Spleen (tissue), 11 donors: ENCODE results near the gene SERPINA1. TPM values are rescaled to one million over a fixed set of nuclear protein-coding genes. Genes with fewer than 3 reads are reported as not detected.

ENCODE experiments used
- DNase-seq: peaks from one replicate; pipeline ENCODE4 v3.0.0-alpha.2; 2020
- H3K27ac ChIP-seq, 8 donors: fragments of 200-600 bp; sonication (generic) in 7 of 8; 1 replicate in 4 of 8; 2 replicates in 4 of 8; pipeline versions ENCODE4 v1.5.0 to v1.8.0; 2016 to 2021; ENCODE audit warnings: inconsistent platforms in 4 of 8, mild to moderate bottlenecking in 4 of 8, moderate library complexity in 1 of 8
- H3K27me3 ChIP-seq, 7 donors: fragments of 200-600 bp; sonication (generic) in 6 of 7; replicated peaks in 1 of 7; 1 replicate in 4 of 7; 2 replicates in 3 of 7; pipeline versions ENCODE4 v1.5.0 to v1.8.0; 2016 to 2021; ENCODE audit warnings: inconsistent platforms in 3 of 7, mild to moderate bottlenecking in 1 of 7
- H3K36me3 ChIP-seq, 6 donors: fragments of 200-600 bp; sonication (generic) in 5 of 6; 1 replicate in 4 of 6; 2 replicates in 2 of 6; pipeline versions ENCODE4 v1.5.0 to v1.8.0; 2016 to 2021; ENCODE audit warnings: inconsistent platforms in 2 of 6
- H3K4me1 ChIP-seq, 6 donors: fragments of 200-600 bp; sonication (generic) in 5 of 6; 1 replicate in 3 of 6; 2 replicates in 3 of 6; pipeline versions ENCODE4 v1.5.0 to v1.8.0; 2016 to 2021; ENCODE audit warnings: inconsistent platforms in 3 of 6
- H3K4me3 ChIP-seq, 8 donors: fragments of 200-600 bp; sonication (generic) in 7 of 8; 1 replicate in 4 of 8; 2 replicates in 4 of 8; pipeline versions ENCODE4 v1.5.0 to v1.8.0; 2016 to 2021; ENCODE audit warnings: inconsistent platforms in 4 of 8, mild to moderate bottlenecking in 4 of 8, moderate library complexity in 2 of 8
- H3K9me3 ChIP-seq, 8 donors: fragments of 200-600 bp; sonication (generic) in 7 of 8; 1 replicate in 4 of 8; 2 replicates in 4 of 8; pipeline versions ENCODE4 v1.5.0 to v1.8.0; 2016 to 2021; ENCODE audit warnings: inconsistent platforms in 4 of 8
- POLR2A ChIP-seq, 3 donors: fragments of 450-650 bp; IDR thresholded peaks; one replicate each; pipeline ENCODE4 v1.5.1; 2017; ENCODE audit warnings: antibody characterized with exemption in 3 of 3, mild to moderate bottlenecking in 1 of 3
- POLR2AphosphoS5 ChIP-seq, 3 donors: sonication (generic); formaldehyde crosslinking; IDR thresholded peaks; one replicate each; pipeline ENCODE4 v1.5.1; 2017; ENCODE audit warnings: antibody characterized with exemption in 3 of 3
- WGBS, 5 donors: extraction: QIAGEN DNeasy Blood & Tissue Kit in 3 of 5; methylation state at CpG; one replicate each; pipeline versions ENCODE4 v1.1.5 to v1.1.7; 2013 to 2018; 5-methylcytosine and 5-hydroxymethylcytosine counted together
- intact Hi-C: fragments of 100-400 bp; cut with DNase I; formaldehyde crosslinking; loops from one replicate; pipeline ENCODE4 v1.15.0; 2023; ENCODE audit warnings: low total_unique reads
- polyA plus RNA-seq, 3 donors: library from polyadenylated mRNA; stranded (reverse); fragments of 200-250 nt; gene quantifications; one replicate each; pipeline ENCODE4 v1.2.1, GENCODE V29; 2013
- total RNA-seq, 7 donors: library from RNA; depleted of rRNA in 3 of 7; stranded (reverse); fragments of >200 nt in 3 of 7; fragmentation: NEBNext Ultra II Directional in 4 of 7; extraction: Animal tissue kit (Norgen Biotek cat#: 25700) in 4 of 7; gene quantifications; one replicate each; pipeline versions ENCODE4 v1.1.0 to v1.2.1, GENCODE V29; 2016 to 2021
- TF ChIP-seq, protein P1 (sequence below), 11 experiments: fragments of 200-600 bp in 7 of 11; fragments of 450-650 bp in 4 of 11; sonication (generic) in 4 of 11; IDR thresholded peaks in 8 of 11; conservative IDR thresholded peaks in 3 of 11; 1 replicate in 7 of 11; 2 replicates in 4 of 11; pipeline versions ENCODE4 v1.4.0 to v1.8.0; 2016 to 2021; ENCODE audit warnings: antibody characterized with exemption in 11 of 11, inconsistent platforms in 4 of 11, mild to moderate bottlenecking in 1 of 11
- donor health status: healthy with polysubstance abuse.
- donor health status: DM: no; HTN: no; CAD: no; lungs with moderate emphysema.
- donor health status: DM: no; HTN: no; CAD: no.
- donor health status: Bipolar disorder and iron deficiency.
- donor health status: healthy.
- donor health status: DM: no; HTN: no; CAD: no.
- donor health status: DM: yes; HTN: yes; CAD: no.

SERPINA1 gene
- total and polyA plus RNA-seq, 10 donors = 28.4 to 701 (median 203) TPM

DNA sequence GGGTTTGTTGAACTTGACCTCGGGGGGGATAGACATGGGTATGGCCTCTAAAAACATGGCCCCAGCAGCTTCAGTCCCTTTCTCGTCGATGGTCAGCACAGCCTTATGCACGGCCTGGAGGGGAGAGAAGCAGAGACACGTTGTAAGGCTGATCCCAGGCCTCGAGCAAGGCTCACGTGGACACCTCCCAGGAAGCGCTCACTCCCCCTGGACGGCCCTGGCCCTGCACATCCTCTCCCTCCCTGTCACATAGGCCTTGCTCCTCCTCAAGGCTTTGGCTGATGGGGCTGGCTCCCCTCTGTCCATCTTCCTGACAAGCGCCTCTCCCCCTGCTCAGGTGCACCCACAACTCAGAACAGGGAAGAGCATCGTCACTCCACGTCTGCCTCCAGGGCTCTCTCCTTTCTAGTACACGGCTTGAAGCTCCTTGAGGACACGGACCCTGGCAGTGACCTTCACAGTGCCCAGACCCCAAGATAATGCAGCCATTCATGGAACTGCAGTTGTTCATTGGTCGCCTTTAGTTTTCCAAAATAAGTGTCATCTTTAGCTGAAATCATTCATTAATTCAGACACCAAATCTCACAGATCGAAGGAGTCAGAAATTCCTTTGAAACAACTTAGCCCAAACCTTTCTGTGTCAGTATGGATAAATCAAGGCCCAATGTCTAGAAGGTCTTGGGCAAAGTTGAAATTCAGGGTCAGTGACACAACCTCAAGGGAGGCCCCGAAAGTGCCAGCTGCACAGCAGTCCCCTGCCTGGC, 9.7 kb downstream of the SERPINA1 start:
- Histone ChIP-seq H3K27me3 (no peaks in the 10 kb centered on the region), H3K4me3 (no peak overlapping the region), H3K9me3 (no peaks in the 10 kb centered on the region), H3K36me3 (peaks cover 0 to 67% (median 3%) of the 10 kb centered on the region in 6 donors), H3K27ac (no peak overlapping the region), H3K4me1 (peaks cover 0 to 11% (median 0%) of the 10 kb centered on the region in 6 donors)
- WGBS, 5 donors = 69 to 81% (median 79%) methylated on average over 17 of the region's 17 CpGs
- TF ChIP-seq, protein P1, sequence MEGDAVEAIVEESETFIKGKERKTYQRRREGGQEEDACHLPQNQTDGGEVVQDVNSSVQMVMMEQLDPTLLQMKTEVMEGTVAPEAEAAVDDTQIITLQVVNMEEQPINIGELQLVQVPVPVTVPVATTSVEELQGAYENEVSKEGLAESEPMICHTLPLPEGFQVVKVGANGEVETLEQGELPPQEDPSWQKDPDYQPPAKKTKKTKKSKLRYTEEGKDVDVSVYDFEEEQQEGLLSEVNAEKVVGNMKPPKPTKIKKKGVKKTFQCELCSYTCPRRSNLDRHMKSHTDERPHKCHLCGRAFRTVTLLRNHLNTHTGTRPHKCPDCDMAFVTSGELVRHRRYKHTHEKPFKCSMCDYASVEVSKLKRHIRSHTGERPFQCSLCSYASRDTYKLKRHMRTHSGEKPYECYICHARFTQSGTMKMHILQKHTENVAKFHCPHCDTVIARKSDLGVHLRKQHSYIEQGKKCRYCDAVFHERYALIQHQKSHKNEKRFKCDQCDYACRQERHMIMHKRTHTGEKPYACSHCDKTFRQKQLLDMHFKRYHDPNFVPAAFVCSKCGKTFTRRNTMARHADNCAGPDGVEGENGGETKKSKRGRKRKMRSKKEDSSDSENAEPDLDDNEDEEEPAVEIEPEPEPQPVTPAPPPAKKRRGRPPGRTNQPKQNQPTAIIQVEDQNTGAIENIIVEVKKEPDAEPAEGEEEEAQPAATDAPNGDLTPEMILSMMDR (IDR thresholded peaks at IDR 0.05 in 8 of 11, conservative IDR thresholded peaks at IDR 0.05 in 3 of 11) = no peak
- peak in 1 of 3 donors; percentile 47 for TF ChIP-seq POLR2AphosphoS5 (IDR thresholded peaks at IDR 0.05)
- intact Hi-C loops = no loop called here
- no peak for DNase-seq

DNA sequence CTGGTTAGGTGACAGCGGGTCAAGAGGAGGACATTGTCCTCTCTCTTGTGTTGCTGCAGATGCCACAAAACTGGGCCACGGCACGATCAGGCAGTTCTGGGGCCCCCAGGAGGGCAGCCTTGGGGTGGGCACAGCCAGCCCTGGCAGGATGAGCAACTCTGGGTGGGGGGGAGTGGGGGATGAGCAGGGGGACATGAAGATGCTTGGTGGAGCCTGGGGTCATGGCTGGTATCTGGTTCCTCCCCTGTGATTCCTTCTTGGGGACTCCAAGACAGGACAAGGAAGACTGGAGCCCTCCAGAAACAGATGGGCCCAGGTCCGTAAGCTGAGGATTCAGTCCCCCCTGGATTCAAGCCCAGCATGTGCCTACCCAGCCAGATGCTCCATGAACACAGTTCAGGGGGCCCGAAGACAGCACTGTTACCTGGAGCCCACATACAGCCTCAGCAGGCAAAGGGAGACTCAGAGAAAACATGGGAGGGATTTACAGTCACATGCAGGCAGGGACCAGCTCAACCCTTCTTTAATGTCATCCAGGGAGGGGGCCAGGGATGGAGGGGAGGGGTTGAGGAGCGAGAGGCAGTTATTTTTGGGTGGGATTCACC, 10.4 kb downstream of the SERPINA1 start:
- DNase-seq = no peak
- TF ChIP-seq, protein P1 (IDR thresholded peaks at IDR 0.05 in 8 of 11, conservative IDR thresholded peaks at IDR 0.05 in 3 of 11) = no peak
- TF ChIP-seq POLR2A (IDR thresholded peaks at IDR 0.05) = no peak
- TF ChIP-seq POLR2AphosphoS5 (IDR thresholded peaks at IDR 0.05) = no peak
- H3K36me3 ChIP-seq = peaks cover 0 to 60% (median 3%) of the 10 kb centered on the region in 6 donors

DNA sequence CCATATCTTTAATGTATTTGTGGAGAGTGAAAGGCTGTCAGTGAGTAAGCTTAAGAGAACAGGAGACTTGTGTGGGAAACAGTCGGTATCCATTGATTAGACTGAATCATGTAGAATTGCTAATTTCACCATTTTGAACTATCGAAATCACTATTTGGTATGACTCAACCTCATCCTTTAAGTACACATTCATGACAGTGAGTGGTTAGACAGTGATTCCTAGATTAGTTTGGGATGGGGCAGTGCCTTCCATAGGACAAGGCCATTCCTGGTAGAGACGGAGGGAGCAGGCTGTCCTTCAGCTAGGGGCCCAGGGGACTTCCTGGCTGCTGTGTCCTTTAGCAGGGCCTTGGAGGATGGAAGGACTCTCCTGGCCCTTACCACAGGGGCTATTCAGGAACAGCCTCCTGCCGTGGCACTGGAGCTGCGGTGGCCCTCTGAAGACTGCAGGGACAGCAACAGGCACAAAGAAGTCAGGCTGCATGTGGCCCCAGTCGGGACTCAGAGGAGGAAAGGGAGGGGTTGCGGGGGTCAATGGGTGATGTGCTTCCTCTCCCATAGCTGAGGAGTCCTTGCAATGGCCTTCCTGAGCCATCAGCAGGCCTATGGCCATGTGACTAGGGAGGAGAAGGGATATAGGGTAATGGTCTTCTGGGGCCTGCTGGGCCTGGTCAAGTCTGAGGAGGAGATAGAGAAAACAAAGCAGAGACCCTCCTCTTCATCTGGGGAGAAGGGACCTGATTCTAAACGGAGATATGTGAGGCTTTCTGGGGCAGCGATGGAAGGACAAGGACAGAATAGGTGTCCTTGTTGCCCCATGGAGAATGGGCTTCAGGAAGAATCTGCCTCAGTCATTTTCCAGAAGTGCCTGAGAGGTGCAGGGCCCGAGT, 11.2 kb downstream of the SERPINA1 start:
- H3K9me3 ChIP-seq = no peaks in the 10 kb centered on the region
- 65 to 85% (median 80%) methylated on average over 10 of the region's 10 CpGs for WGBS, 5 donors
- no peak for TF ChIP-seq POLR2A (IDR thresholded peaks at IDR 0.05)
- TF ChIP-seq POLR2AphosphoS5 (IDR thresholded peaks at IDR 0.05) = no peak
- TF ChIP-seq, protein P1 (IDR thresholded peaks at IDR 0.05 in 8 of 11, conservative IDR thresholded peaks at IDR 0.05 in 3 of 11) = no peak
- DNase-seq = no peak
- H3K4me1 ChIP-seq = no peaks in the 10 kb centered on the region
- H3K27me3 ChIP-seq = no peaks in the 10 kb centered on the region
- H3K36me3 ChIP-seq = peaks cover 0 to 52% (median 3%) of the 10 kb centered on the region in 6 donors
- no peak overlapping the region for H3K27ac ChIP-seq
- intact Hi-C loops = no loop called here
- H3K4me3 ChIP-seq = no peak overlapping the region

More for the DNA sequence above, 10.4 kb downstream of the SERPINA1 start:
- no peaks in the 10 kb centered on the region for H3K27me3 ChIP-seq
- no peak overlapping the region for H3K27ac ChIP-seq
- intact Hi-C loops = no loop called here
- H3K9me3 ChIP-seq = no peaks in the 10 kb centered on the region
- peaks cover 0 to 3% (median 0%) of the 10 kb centered on the region in 6 donors for H3K4me1 ChIP-seq
- 71 to 88% (median 86%) methylated on average over 6 of the region's 6 CpGs for WGBS, 5 donors
- no peak overlapping the region for H3K4me3 ChIP-seq
